Iris pigment epithelial cell (primary cell): ENCODE results near the gene ANTKMT.
A peak's percentile ranks its signal among the peaks of the same experiment; 100 is the strongest.

Experiments used
- DNase-seq: peaks from one replicate; pipeline ENCODE4 v3.0.0-alpha.2; 2011; ENCODE audit warnings: low read depth

The ANTKMT gene

GRCh38 chr16:720990-721764, at the start of gene ANTKMT:
Gene ANTKMT (plus strand): TSS chr16:721146. CDS start chr16:721275, 129 bp downstream.
- peak; percentile 76 for DNase-seq

GRCh38 chr16:671353-672131, 49.4 kb upstream of the ANTKMT start:
- no peak for DNase-seq

DNA sequence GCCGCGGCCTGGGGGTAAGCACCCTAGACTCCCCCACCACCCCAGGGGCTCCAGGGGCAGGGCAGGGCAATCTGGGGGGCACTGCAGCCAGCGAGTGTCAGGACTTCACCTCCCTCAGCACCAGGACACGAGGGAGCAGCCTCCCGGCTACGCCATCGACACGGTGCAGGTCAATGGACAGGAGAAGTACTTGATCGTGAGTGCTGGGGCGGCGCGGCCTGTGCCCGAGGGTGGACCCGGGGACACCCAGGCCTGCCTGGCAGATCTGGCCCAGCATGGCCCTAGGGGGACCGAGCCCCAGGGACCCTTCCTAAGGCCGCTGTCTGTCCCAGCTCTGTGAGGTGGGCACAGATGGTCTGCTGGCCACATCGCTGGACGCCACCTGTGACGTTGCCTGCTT, 48.6 kb upstream of the ANTKMT start:
- no peak for DNase-seq

- no peak for DNase-seq
These were observed 48.1 kb upstream of the ANTKMT start for GRCh38 chr16:672851-673250.

- no peak for DNase-seq
These were observed 47.5 kb upstream of the ANTKMT start for GRCh38 chr16:673399-673991.

GRCh38 chr16:674214-674881, 46.6 kb upstream of the ANTKMT start:
- DNase-seq = no peak

- DNase-seq = peak; percentile 65
These were observed 45.7 kb upstream of the ANTKMT start, which contains the start of gene RHBDL1 for GRCh38 chr16:674968-675883. Gene RHBDL1 (plus strand): TSS chr16:675671. CDS start chr16:675791, 120 bp downstream.

- no peak for DNase-seq
These were observed 44.9 kb upstream of the ANTKMT start for GRCh38 chr16:675884-676564.

GRCh38 chr16:676565-676902, 44.4 kb upstream of the ANTKMT start:
- DNase-seq = no peak

- no peak for DNase-seq
These were observed 44.0 kb upstream of the ANTKMT start for GRCh38 chr16:676913-677312.

- DNase-seq = no peak
These were observed 43.4 kb upstream of the ANTKMT start for GRCh38 chr16:677316-678190.

DNA sequence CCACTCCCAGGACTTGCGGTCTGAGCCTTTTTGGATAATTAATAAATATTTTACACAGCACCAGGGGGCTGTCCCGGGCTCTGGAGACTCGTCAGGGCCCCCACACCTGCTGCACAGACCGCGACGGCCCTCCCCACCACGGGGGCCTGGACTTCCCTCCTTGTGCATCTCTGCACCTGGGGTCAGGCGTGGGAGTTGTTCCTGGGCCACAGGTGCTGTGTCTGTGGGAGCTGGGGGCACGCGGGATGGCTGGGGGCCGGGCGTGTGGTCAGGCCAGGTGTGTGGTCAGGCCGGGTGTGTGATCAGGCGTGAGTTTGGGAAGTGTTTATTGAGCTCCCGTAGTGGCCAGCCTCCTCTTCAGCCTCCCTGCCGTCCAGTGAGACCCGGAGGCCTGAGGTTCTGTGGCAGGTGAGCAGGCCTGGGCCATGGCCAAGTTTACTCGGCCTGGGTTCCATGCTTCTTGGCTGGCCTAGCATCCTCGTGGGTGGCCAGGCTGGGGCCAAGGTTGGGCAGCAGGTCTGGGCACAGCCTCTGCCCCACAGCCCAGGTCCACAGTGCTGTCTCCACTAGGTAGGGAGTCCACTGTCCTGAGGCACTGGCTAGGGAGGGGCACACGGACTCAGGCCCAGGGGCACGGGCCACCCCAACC, 42.6 kb upstream of the ANTKMT start:
- DNase-seq = no peak

DNA sequence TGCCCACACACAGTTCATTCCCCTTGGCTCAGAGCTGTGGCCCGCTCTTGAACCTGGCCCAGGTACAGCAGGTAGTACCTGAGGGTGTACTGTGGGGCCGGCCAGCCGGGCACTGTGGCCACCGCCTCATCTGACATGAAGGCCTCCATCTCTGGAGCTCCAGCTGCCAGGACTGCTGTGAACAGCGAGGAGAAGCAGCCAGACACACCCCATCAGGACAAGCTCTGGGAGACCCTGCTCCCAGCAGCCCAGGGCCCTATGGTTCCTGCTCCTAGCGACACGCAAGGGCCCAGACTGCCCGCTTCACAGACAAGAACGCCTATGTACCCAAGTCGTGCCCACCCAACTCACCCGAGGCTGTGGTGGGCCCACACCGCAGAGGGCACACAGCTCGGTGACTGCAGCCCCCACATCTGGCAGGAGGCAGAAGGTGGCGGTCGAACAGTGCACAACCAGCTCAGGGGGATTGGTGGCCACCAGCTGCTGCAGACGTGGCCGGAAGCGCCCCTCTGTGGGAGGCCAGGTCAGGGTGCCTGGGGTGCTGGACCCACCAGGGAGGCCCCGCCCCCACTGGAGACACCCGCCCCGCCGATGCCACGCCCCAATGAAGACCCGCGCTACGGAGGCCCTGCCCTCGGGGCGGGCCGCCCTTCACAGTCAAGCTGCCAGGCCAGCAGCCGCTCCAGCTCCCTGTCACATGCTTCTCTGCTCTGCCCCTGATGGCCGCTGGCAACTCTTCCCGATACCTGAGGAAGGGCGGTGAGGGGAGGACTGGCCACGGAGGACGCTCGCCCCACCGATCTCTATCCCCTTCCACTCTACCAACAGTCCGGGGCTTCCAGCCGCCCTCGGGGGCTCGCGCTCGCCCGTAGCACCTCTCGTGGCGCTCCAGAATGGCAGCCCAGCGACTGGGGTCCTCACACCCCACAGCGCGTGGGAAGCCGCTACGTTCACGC, 41.8 kb upstream of the ANTKMT start:
- peak; percentile 35 for DNase-seq

GRCh38 chr16:679814-680624, 40.9 kb upstream of the ANTKMT start, which contains the start of gene STUB1:
Gene STUB1 (plus strand): TSS chr16:680410. CDS start chr16:680526, 116 bp downstream.
- DNase-seq = peak; percentile 86

DNA sequence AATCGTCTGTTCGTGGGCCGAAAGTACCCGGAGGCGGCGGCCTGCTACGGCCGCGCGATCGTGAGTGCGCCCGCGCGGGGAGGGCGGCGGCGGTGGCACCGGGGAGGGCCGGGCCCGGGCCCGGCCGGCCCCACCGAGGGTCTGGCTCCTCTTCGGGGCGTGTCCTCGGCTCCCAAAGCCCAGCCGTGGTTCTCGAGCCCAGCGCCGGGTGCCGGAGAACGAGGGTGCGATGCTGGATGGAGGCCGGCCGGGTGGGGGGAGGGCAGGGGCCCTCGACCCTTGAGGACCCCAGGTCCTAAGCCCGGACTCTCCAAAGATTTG, 40.4 kb upstream of the ANTKMT start:
- no peak for DNase-seq

- DNase-seq = peak; percentile 57
These were observed 39.8 kb upstream of the ANTKMT start for GRCh38 chr16:680967-681745.
